ENCODE data around the gene PDCD10. TPM values are rescaled to one million over a fixed set of nuclear protein-coding genes. Genes with fewer than 3 reads are reported as not detected.

Gene PDCD10
- total and polyA plus RNA-seq, 2 donors (not counting 1 experiment from before 2014, with no cell fraction given): 25.7 to 58.0 TPM

- DNase-seq: no peak
- no peaks in the 10 kb centered on the region for H4K20me1 ChIP-seq (ENCODE audit: control insufficient read depth, insufficient read depth, low read length, poor library complexity, severe bottlenecking)
- peak overlapping the region; percentile 10 for H3K27ac Mint-ChIP-seq
- TF ChIP-seq CTCF (IDR thresholded peaks at IDR 0.05) (no peak), EZH2 (IDR thresholded peaks at IDR 0.05; ENCODE audit: borderline replicate concordance, insufficient read depth, low read depth, low read length, poor library complexity, severe bottlenecking) (no peak)
- ChIA-PET CTCF (interaction anchor here (1.2 to 1.9 kb wide), 2 partner anchors 12 to 15 kb away, joined by 3 to 6 read pairs; no protein-coding TSS in a partner anchor), POLR2A (no interaction called here)
- no peak overlapping the region for H3K9ac ChIP-seq (ENCODE audit: low read length)
- H3K79me2 ChIP-seq (ENCODE audit: control insufficient read depth, insufficient read depth, low read length): no peaks in the 10 kb centered on the region
- H3K9me3 Mint-ChIP-seq (ENCODE audit: insufficient read depth): no peaks in the 10 kb centered on the region
- H3K4me3 Mint-ChIP-seq: no peak overlapping the region
- H3K4me1 ChIP-seq (ENCODE audit: control insufficient read depth in 2 of 2, insufficient read depth in 2 of 2, low read length in 2 of 2): no peaks in the 10 kb centered on the region
- H3K4me1 Mint-ChIP-seq: no peaks in the 10 kb centered on the region
- no peak overlapping the region for H2AFZ ChIP-seq (ENCODE audit: insufficient read depth, low read depth, low read length, poor library complexity, severe bottlenecking)
- H3K27ac ChIP-seq (ENCODE audit: low read length in 2 of 2): no peak overlapping the region
- no peaks in the 10 kb centered on the region for H3K27me3 Mint-ChIP-seq
- intact Hi-C loops (cut with micrococcal nuclease): no loop called here
- H3K9me3 ChIP-seq (ENCODE audit: control extremely low read depth in 1 of 3, control insufficient read depth in 2 of 3, insufficient read depth in 1 of 3, low read length in 2 of 3): peaks cover 0 to 1% (median 0%) of the 10 kb centered on the region in 3 donors
- H3K27me3 ChIP-seq (replicated peaks in 1 of 4; ENCODE audit: control extremely low read depth in 1 of 4, control insufficient read depth in 3 of 4, insufficient read depth in 4 of 4, low read length in 3 of 4): no peaks in the 10 kb centered on the region
- no peak overlapping the region for H3K4me3 ChIP-seq (ENCODE audit: control extremely low read depth in 1 of 5, extremely low read depth in 1 of 5, insufficient read depth in 1 of 5, low read depth in 2 of 5, low read length in 4 of 5)
- peaks cover 7% of the 10 kb centered on the region in 2 experiments for H3K36me3 ChIP-seq (replicated peaks in 1 of 2; ENCODE audit: control extremely low read depth in 1 of 2, control insufficient read depth in 1 of 2, extremely low read depth in 1 of 2, insufficient read depth in 2 of 2, low read length in 1 of 2)
- H3K4me2 ChIP-seq (replicated peaks; ENCODE audit: low read depth, low read length, poor library complexity, severe bottlenecking): no peak overlapping the region
- ATAC-seq (ENCODE audit: low read depth): no peak
- no CpG with 5 or more reads among the region's 1 CpG for WGBS (ENCODE audit: insufficient coverage)
These were observed 66.0 kb downstream of the PDCD10 start for GRCh38 chr3:167668651-167669050.

- H3K4me1 ChIP-seq (ENCODE audit: control insufficient read depth in 2 of 2, insufficient read depth in 2 of 2, low read length in 2 of 2): no peaks in the 10 kb centered on the region
- ATAC-seq (ENCODE audit: low read depth): no peak
- Mint-ChIP-seq H3K27me3 (no peaks in the 10 kb centered on the region), H3K9me3 (ENCODE audit: insufficient read depth) (no peaks in the 10 kb centered on the region), H3K4me3 (no peak overlapping the region), H3K27ac (no peak overlapping the region), H3K4me1 (no peaks in the 10 kb centered on the region)
- no peak overlapping the region for H3K4me2 ChIP-seq (replicated peaks; ENCODE audit: low read depth, low read length, poor library complexity, severe bottlenecking)
- intact Hi-C loops (cut with micrococcal nuclease): no loop called here
- no CpG with 5 or more reads among the region's 2 CpGs for WGBS (ENCODE audit: insufficient coverage)
- H3K27ac ChIP-seq (ENCODE audit: low read length in 2 of 2): no peak overlapping the region
- no peaks in the 10 kb centered on the region for H3K36me3 ChIP-seq (replicated peaks in 1 of 2; ENCODE audit: control extremely low read depth in 1 of 2, control insufficient read depth in 1 of 2, extremely low read depth in 1 of 2, insufficient read depth in 2 of 2, low read length in 1 of 2)
- H2AFZ ChIP-seq (ENCODE audit: insufficient read depth, low read depth, low read length, poor library complexity, severe bottlenecking): no peak overlapping the region
- no peak for DNase-seq
- H4K20me1 ChIP-seq (ENCODE audit: control insufficient read depth, insufficient read depth, low read length, poor library complexity, severe bottlenecking): no peaks in the 10 kb centered on the region
- no peaks in the 10 kb centered on the region for H3K79me2 ChIP-seq (ENCODE audit: control insufficient read depth, insufficient read depth, low read length)
- H3K27me3 ChIP-seq (replicated peaks in 1 of 4; ENCODE audit: control extremely low read depth in 1 of 4, control insufficient read depth in 3 of 4, insufficient read depth in 4 of 4, low read length in 3 of 4): no peaks in the 10 kb centered on the region
- H3K9ac ChIP-seq (ENCODE audit: low read length): no peak overlapping the region
- POLR2A ChIA-PET: no interaction called here
- CTCF ChIA-PET: no interaction called here
- H3K9me3 ChIP-seq (ENCODE audit: control extremely low read depth in 1 of 3, control insufficient read depth in 2 of 3, insufficient read depth in 1 of 3, low read length in 2 of 3): no peaks in the 10 kb centered on the region
- TF ChIP-seq EZH2 (IDR thresholded peaks at IDR 0.05; ENCODE audit: borderline replicate concordance, insufficient read depth, low read depth, low read length, poor library complexity, severe bottlenecking) (no peak), CTCF (IDR thresholded peaks at IDR 0.05) (no peak)
- no peak overlapping the region for H3K4me3 ChIP-seq (ENCODE audit: control extremely low read depth in 1 of 5, extremely low read depth in 1 of 5, insufficient read depth in 1 of 5, low read depth in 2 of 5, low read length in 4 of 5)
These were observed 68.1 kb downstream of the PDCD10 start for GRCh38 chr3:167666563-167666962.
